OCI-LY1 (cell line): ENCODE results near the gene NLN.

Source experiments
- CTCF ChIP-seq: fragments of 200-600 bp; sonication (generic), shearing (Covaris generic); IDR thresholded peaks from 2 replicates; pipeline ENCODE4 v1.5.1; 2017; ENCODE audit warnings: mild to moderate bottlenecking, antibody characterized with exemption, low read length, moderate library complexity, mixed read lengths
- EZH2 ChIP-seq: fragments of 200-600 bp; sonication (generic), shearing (Covaris generic); IDR thresholded peaks from 2 replicates; pipeline ENCODE4 v1.8.0; 2017; ENCODE audit warnings: borderline replicate concordance, mixed run types, mild to moderate bottlenecking, antibody characterized with exemption, low read length, moderate library complexity, mixed read lengths

- no peak for TF ChIP-seq CTCF
- no peak for TF ChIP-seq EZH2
Measured at GRCh38 chr5:65762234-65762633, 40.2 kb downstream of the NLN start.
